GM12878 (cell line): ENCODE results near the gene CA7. TPM values are rescaled to one million over a fixed set of nuclear protein-coding genes. Genes with fewer than 3 reads are reported as not detected.

Source experiments
- ATAC-seq: fragments of 200-7000 bp; cut with Tn5 transposase; 3 replicates; pipeline ENCODE4 v1.9.1; 2020; ENCODE audit warnings: mild to moderate bottlenecking, moderate library complexity
- BruUV-seq: library from RNA; stranded (reverse); fragments of 400-500 nt; replicated peaks from 2 replicates; lab custom pipeline; 2021; lab: Mats Ljungman, UMichigan
- CTCF ChIA-PET: fragments of 300-600 bp; sonication (Branson Sonifier 250); formaldehyde crosslinking; extraction: SDS; loops from one replicate; lab custom pipeline; 2021; ENCODE audit warnings: inconsistent platforms; lab: Yijun Ruan, JAX
- POLR2A ChIA-PET: fragments of 350-600 bp; formaldehyde crosslinking; extraction: SDS; loops from one replicate; lab custom pipeline; 2021; ENCODE audit warnings: inconsistent platforms; lab: Charles Lee
- RAD21 ChIA-PET: fragments of 300-600 bp; sonication (Branson Sonifier 250); formaldehyde crosslinking; loops from one replicate; lab custom pipeline; 2023; ENCODE audit warnings: antibody characterized with exemption; ENCODE audit not compliant: unreplicated experiment; lab: Charles Lee
- SMC1A ChIA-PET: fragments of 300-600 bp; sonication (Branson Sonifier 250); formaldehyde crosslinking; loops from one replicate; lab custom pipeline; 2023; ENCODE audit not compliant: unreplicated experiment, uncharacterized antibody; lab: Charles Lee
- DNase-seq: peaks from one replicate; pipeline ENCODE4 v3.0.0-alpha.2; 2011; ENCODE audit warnings: low read depth, low spot score
- FAIRE-seq: peaks from 3 replicates; lab custom pipeline; 2011; peaks lifted over from hg19 to GRCh38; lab: Jason Lieb, UNC
- H2AFZ ChIP-seq: 2 replicates; pipeline ENCODE4 v1.6.0; 2011; ENCODE audit warnings: low read depth, low read length, control low read depth; ENCODE audit not compliant: control insufficient read depth
- H3K27ac ChIP-seq: 2 replicates; pipeline ENCODE4 v1.5.1; 2011; ENCODE audit warnings: control low read depth; ENCODE audit not compliant: control insufficient read depth, insufficient read depth
- H3K27me3 ChIP-seq, 2 experiments: replicated peaks in 1 of 2; 2 replicates each; pipeline versions ENCODE4 v1.6.0 to v1.6.1; 2011; ENCODE audit warnings: low read length in 1 of 2; ENCODE audit not compliant: control insufficient read depth in 2 of 2, insufficient read depth in 2 of 2
- H3K36me3 ChIP-seq, 2 experiments: 2 replicates each; pipeline ENCODE4 v1.5.1; 2011; ENCODE audit warnings: low read length in 1 of 2; ENCODE audit not compliant: control insufficient read depth in 2 of 2, insufficient read depth in 2 of 2
- H3K4me1 ChIP-seq: 2 replicates; pipeline ENCODE4 v1.6.1; 2011; ENCODE audit warnings: mild to moderate bottlenecking, low read length, moderate library complexity, mixed read lengths; ENCODE audit not compliant: control insufficient read depth, insufficient read depth
- H3K4me2 ChIP-seq: 2 replicates; pipeline ENCODE4 v1.6.0; 2011; ENCODE audit warnings: control low read depth; ENCODE audit not compliant: control insufficient read depth, insufficient read depth
- H3K4me3 ChIP-seq: fragments of 200-600 bp; sonication (generic); 2 replicates; pipeline ENCODE4 v1.5.1; 2016
- H3K79me2 ChIP-seq: 2 replicates; pipeline ENCODE4 v1.6.0; 2011; ENCODE audit warnings: low read length; ENCODE audit not compliant: control insufficient read depth, insufficient read depth
- H3K9ac ChIP-seq: 2 replicates; pipeline ENCODE4 v1.8.0; 2011; ENCODE audit warnings: low read length, control low read depth, mixed read lengths; ENCODE audit not compliant: control insufficient read depth, insufficient read depth
- H3K9me3 ChIP-seq: replicated peaks from 3 replicates; pipeline ENCODE4 v1.5.1; 2011; ENCODE audit warnings: mild to moderate bottlenecking, low read length; ENCODE audit not compliant: control insufficient read depth, insufficient read depth
- H4K20me1 ChIP-seq: 2 replicates; pipeline ENCODE4 v1.6.0; 2011; ENCODE audit not compliant: control insufficient read depth, insufficient read depth
- BACH1 ChIP-seq: fragments of 450-650 bp; IDR thresholded peaks from 2 replicates; pipeline ENCODE4 v1.6.1; 2017; ENCODE audit warnings: mild to moderate bottlenecking, borderline replicate concordance
- ETV6 ChIP-seq, 2 experiments: fragments of 450-650 bp in 1 of 2; IDR thresholded peaks in 1 of 2; conservative IDR thresholded peaks in 1 of 2; 2 replicates each; pipeline ENCODE4 v1.6.1; 2014; ENCODE audit warnings: antibody characterized with exemption in 1 of 2, borderline replicate concordance in 1 of 2, low read depth in 1 of 2, mild to moderate bottlenecking in 1 of 2, moderate library complexity in 1 of 2
- MEF2A ChIP-seq: IDR thresholded peaks from 2 replicates; pipeline ENCODE4 v1.6.1; 2011; ENCODE audit warnings: low read depth, mild to moderate bottlenecking, low read length, moderate library complexity; ENCODE audit not compliant: insufficient read depth
- PAX8 ChIP-seq: fragments of 450-650 bp; IDR thresholded peaks from 2 replicates; pipeline ENCODE4 v1.6.1; 2017; ENCODE audit warnings: mild to moderate bottlenecking, moderate library complexity
- POLR2A ChIP-seq: IDR thresholded peaks from 2 replicates; pipeline ENCODE4 v1.6.1; 2011; ENCODE audit warnings: low read depth, mild to moderate bottlenecking, low read length
- RBBP5 ChIP-seq: fragments of 200-600 bp; sonication (generic); conservative IDR thresholded peaks from 2 replicates; pipeline ENCODE4 v1.6.1; 2016
- SPI1 ChIP-seq: IDR thresholded peaks from 2 replicates; pipeline ENCODE4 v1.6.1; 2011; ENCODE audit warnings: low read depth, mild to moderate bottlenecking, low read length, moderate library complexity, borderline replicate concordance; ENCODE audit not compliant: insufficient read depth
- SREBF1 ChIP-seq: IDR thresholded peaks from 2 replicates; pipeline ENCODE4 v1.6.1; 2012; ENCODE audit warnings: mild to moderate bottlenecking, low read length
- STAT3 ChIP-seq: IDR thresholded peaks from 2 replicates; pipeline ENCODE4 v1.6.1; 2011; ENCODE audit warnings: low read depth, low read length, improper control_type of control experiment
- SUPT20H ChIP-seq: IDR thresholded peaks from 2 replicates; pipeline ENCODE4 v1.6.1; 2011; ENCODE audit warnings: low read depth, mild to moderate bottlenecking, low read length, moderate library complexity, borderline replicate concordance; ENCODE audit not compliant: control insufficient read depth
- WGBS: methylation state at CpG from one replicate; pipeline ENCODE4 v1.1.6; 2016; ENCODE audit warnings: low lambda C conversion rate; ENCODE audit not compliant: insufficient replicate concordance, insufficient coverage; ENCODE audit errors: missing lambda C conversion rate; 5-methylcytosine and 5-hydroxymethylcytosine counted together
- in situ Hi-C: fragments of 300-500 bp; cut with MboI; formaldehyde crosslinking; loops from 9 replicates; pipeline ENCODE4 v1.14.3; 2018; ENCODE audit warnings: mixed read lengths
- intact Hi-C: fragments of 100-400 bp; cut with micrococcal nuclease; formaldehyde crosslinking; loops from one replicate; pipeline ENCODE4 v1.14.2; 2022; ENCODE audit not compliant: unreplicated experiment
- polyA plus RNA-seq, 11 experiments: library from polyadenylated mRNA; depleted of rRNA in 4 of 11; unstranded in 6 of 11; stranded (reverse) in 5 of 11; fragments of >200 nt; fragmentation: Nextera tagmentation in 4 of 11; fragmentation: Illumina TruSeq in 1 of 11; extraction: Ambion mirVana in 4 of 11; extraction: Trizol in 1 of 11; gene quantifications; 1 replicate in 1 of 11; 2 replicates in 10 of 11; pipeline versions ENCODE4 v1.2.1 to v1.2.3, GENCODE V29; 2011 to 2016; ENCODE audit warnings: inconsistent platforms in 2 of 11, missing spikeins in 2 of 11, low read depth in 1 of 11
- total RNA-seq, 4 experiments: library from RNA; depleted of rRNA in 3 of 4; stranded (reverse); fragments of >200 nt in 3 of 4; fragmentation: Illumina TruSeq in 1 of 4; extraction: Trizol in 1 of 4; gene quantifications; 2 replicates each; pipeline versions ENCODE4 v1.2.1 to v1.2.3, GENCODE V29; 2013 to 2021
- TF ChIP-seq, protein P1 (sequence below): IDR thresholded peaks from 2 replicates; pipeline ENCODE4 v1.6.1; 2011; ENCODE audit warnings: low read depth, low read length, improper control_type of control experiment, borderline replicate concordance
- TF ChIP-seq, protein P2 (sequence below): IDR thresholded peaks from 2 replicates; pipeline ENCODE4 v1.6.1; 2012; ENCODE audit warnings: low read depth, low read length, improper control_type of control experiment
- TF ChIP-seq, protein P3 (sequence below): IDR thresholded peaks from 2 replicates; pipeline ENCODE4 v1.6.1; 2012; ENCODE audit warnings: improper control_type of control experiment, low read depth, low read length; ENCODE audit not compliant: insufficient replicate concordance
- TF ChIP-seq, protein P4 (sequence below): IDR thresholded peaks from 2 replicates; pipeline ENCODE4 v1.6.1; 2011; ENCODE audit warnings: low read depth, mild to moderate bottlenecking, low read length, moderate library complexity, borderline replicate concordance; ENCODE audit errors: extremely low read depth
- TF ChIP-seq, protein P5 (sequence below): fragments of 450-650 bp; IDR thresholded peaks from 2 replicates; pipeline ENCODE4 v1.6.1; 2017; ENCODE audit warnings: borderline replicate concordance

Gene CA7
- total and polyA plus RNA-seq, 10 of the 15 experiments (the other 5 are each of a cell fraction or from before 2014, with no cell fraction given): 0.04 TPM; not detected in 9

DNA sequence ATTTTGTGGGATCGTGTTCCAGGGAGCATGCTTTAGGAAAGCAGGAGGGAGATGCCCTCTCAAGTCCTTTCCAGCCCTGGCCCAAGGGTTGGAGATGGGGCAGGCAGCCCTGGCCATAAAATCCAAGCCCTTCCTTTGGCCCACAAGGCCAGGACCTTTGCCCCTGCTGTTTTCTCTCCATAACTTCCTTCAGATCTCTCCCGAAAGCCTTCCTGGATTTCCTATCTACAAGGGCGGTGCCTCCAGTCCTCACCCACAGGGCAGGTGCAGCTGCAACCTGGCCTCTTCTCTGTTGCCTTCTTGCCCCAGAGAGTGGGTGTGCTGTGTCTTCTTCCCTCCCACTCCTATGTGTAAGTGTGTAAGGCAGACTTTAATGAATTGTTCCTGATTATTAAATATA is 27.6 kb downstream of the CA7 start:
- WGBS: 61% methylated on average over 3 of the region's 3 CpGs
- Histone ChIP-seq H2AFZ (no peak overlapping the region), H3K4me3 (no peak overlapping the region), H3K4me2 (no peak overlapping the region), H3K27ac (no peak overlapping the region), H3K4me1 (peaks cover 16% of the 10 kb centered on the region), H4K20me1 (no peaks in the 10 kb centered on the region), H3K9me3 (no peaks in the 10 kb centered on the region), H3K79me2 (no peaks in the 10 kb centered on the region), H3K27me3 (no peaks in the 10 kb centered on the region), H3K36me3 (no peaks in the 10 kb centered on the region), H3K9ac (no peak overlapping the region)
- BruUV-seq: no TSS peak
- SMC1A ChIA-PET: interaction anchor here (1.3 to 1.6 kb wide), 3 partner anchors 10 to 43 kb away, joined by 4 to 5 read pairs (median 4); partner anchors contain the start of gene NAE1
- in situ Hi-C loops: no loop called here
- CTCF ChIA-PET: interaction anchor here (0.7 to 7.5 kb wide), 20 partner anchors 9 to 324 kb away, joined by 3 to 106 read pairs (median 6); partner anchors contain the start of gene NAE1
- no peak for ATAC-seq
- no peak for FAIRE-seq
- RAD21 ChIA-PET: interaction anchor here (1.3 to 2.2 kb wide), 3 partner anchors 10 to 465 kb away, joined by 3 to 12 read pairs (median 7); partner anchors contain the start of gene NAE1
- no peak for DNase-seq
- intact Hi-C loops: loop anchor here (2.0 kb wide), 1 partner anchor 143 kb away; no protein-coding TSS in a partner anchor
- POLR2A ChIA-PET: no interaction called here
- TF ChIP-seq STAT3: no peak
- no peak for TF ChIP-seq MEF2A
- TF ChIP-seq, protein P1, sequence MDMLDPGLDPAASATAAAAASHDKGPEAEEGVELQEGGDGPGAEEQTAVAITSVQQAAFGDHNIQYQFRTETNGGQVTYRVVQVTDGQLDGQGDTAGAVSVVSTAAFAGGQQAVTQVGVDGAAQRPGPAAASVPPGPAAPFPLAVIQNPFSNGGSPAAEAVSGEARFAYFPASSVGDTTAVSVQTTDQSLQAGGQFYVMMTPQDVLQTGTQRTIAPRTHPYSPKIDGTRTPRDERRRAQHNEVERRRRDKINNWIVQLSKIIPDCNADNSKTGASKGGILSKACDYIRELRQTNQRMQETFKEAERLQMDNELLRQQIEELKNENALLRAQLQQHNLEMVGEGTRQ: no peak
- TF ChIP-seq ETV6 (conservative IDR thresholded peaks at IDR 0.05 in 1 of 2, IDR thresholded peaks at IDR 0.05 in 1 of 2; ENCODE audit: borderline replicate concordance in 1 of 2, low read depth in 1 of 2): no peak
- TF ChIP-seq SREBF1: no peak
- TF ChIP-seq, protein P2, sequence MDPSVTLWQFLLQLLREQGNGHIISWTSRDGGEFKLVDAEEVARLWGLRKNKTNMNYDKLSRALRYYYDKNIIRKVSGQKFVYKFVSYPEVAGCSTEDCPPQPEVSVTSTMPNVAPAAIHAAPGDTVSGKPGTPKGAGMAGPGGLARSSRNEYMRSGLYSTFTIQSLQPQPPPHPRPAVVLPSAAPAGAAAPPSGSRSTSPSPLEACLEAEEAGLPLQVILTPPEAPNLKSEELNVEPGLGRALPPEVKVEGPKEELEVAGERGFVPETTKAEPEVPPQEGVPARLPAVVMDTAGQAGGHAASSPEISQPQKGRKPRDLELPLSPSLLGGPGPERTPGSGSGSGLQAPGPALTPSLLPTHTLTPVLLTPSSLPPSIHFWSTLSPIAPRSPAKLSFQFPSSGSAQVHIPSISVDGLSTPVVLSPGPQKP: no peak
- TF ChIP-seq PAX8: no peak
- TF ChIP-seq SUPT20H: no peak
- TF ChIP-seq BACH1: no peak
- TF ChIP-seq, protein P3, sequence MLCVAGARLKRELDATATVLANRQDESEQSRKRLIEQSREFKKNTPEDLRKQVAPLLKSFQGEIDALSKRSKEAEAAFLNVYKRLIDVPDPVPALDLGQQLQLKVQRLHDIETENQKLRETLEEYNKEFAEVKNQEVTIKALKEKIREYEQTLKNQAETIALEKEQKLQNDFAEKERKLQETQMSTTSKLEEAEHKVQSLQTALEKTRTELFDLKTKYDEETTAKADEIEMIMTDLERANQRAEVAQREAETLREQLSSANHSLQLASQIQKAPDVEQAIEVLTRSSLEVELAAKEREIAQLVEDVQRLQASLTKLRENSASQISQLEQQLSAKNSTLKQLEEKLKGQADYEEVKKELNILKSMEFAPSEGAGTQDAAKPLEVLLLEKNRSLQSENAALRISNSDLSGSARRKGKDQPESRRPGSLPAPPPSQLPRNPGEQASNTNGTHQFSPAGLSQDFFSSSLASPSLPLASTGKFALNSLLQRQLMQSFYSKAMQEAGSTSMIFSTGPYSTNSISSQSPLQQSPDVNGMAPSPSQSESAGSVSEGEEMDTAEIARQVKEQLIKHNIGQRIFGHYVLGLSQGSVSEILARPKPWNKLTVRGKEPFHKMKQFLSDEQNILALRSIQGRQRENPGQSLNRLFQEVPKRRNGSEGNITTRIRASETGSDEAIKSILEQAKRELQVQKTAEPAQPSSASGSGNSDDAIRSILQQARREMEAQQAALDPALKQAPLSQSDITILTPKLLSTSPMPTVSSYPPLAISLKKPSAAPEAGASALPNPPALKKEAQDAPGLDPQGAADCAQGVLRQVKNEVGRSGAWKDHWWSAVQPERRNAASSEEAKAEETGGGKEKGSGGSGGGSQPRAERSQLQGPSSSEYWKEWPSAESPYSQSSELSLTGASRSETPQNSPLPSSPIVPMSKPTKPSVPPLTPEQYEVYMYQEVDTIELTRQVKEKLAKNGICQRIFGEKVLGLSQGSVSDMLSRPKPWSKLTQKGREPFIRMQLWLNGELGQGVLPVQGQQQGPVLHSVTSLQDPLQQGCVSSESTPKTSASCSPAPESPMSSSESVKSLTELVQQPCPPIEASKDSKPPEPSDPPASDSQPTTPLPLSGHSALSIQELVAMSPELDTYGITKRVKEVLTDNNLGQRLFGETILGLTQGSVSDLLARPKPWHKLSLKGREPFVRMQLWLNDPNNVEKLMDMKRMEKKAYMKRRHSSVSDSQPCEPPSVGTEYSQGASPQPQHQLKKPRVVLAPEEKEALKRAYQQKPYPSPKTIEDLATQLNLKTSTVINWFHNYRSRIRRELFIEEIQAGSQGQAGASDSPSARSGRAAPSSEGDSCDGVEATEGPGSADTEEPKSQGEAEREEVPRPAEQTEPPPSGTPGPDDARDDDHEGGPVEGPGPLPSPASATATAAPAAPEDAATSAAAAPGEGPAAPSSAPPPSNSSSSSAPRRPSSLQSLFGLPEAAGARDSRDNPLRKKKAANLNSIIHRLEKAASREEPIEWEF: no peak
- TF ChIP-seq, protein P4, sequence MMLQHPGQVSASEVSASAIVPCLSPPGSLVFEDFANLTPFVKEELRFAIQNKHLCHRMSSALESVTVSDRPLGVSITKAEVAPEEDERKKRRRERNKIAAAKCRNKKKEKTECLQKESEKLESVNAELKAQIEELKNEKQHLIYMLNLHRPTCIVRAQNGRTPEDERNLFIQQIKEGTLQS: no peak
- TF ChIP-seq, protein P5, sequence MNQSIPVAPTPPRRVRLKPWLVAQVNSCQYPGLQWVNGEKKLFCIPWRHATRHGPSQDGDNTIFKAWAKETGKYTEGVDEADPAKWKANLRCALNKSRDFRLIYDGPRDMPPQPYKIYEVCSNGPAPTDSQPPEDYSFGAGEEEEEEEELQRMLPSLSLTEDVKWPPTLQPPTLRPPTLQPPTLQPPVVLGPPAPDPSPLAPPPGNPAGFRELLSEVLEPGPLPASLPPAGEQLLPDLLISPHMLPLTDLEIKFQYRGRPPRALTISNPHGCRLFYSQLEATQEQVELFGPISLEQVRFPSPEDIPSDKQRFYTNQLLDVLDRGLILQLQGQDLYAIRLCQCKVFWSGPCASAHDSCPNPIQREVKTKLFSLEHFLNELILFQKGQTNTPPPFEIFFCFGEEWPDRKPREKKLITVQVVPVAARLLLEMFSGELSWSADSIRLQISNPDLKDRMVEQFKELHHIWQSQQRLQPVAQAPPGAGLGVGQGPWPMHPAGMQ: no peak
- no peak for TF ChIP-seq SPI1
- TF ChIP-seq RBBP5: no peak
- no peak for TF ChIP-seq POLR2A
